Measurements from ENCODE around the gene CNNM2. TPM values are rescaled to one million over a fixed set of nuclear protein-coding genes. Genes with fewer than 3 reads are reported as not detected.

CNNM2 gene
- total RNA-seq, 1 experiment from 2014 or later: 23.1 TPM

DNA sequence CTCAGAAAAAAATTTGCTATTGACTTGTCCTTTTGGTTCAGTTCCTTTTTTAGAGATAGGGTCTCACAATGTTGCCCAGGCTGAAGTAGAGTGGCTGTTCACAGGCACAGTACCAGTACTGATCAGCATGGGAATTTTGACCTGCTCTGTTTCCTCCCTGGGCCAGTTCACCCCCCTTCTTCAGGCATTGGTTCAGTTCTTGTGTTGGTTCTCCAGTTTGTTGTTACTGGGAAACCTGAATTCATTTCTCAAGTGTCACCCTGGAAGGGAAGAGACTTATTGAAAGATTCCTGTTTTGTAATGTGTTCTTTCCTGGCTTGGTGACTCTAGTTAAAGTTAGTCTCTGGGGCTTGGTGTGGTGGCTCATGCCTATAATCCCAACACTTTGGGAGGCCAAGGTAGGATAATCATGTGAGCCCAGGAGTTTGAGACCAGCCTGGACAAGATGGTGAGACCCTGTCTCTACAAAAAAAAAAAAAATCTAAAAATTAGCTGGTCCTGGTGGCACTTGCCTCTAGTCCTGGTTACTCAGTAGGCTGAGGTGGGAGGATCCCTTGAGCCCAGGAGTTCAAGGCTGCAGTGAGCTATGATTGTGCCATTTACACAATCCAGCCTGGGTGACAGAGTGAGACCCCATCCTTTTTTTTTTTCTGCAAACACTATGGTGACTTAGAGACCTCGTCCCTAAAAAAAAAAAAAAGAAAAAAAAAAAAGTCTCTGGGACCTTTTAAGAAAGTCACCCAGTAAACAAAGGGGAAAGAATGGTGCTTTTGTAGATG lies 52.7 kb downstream of the CNNM2 start (continued):
- TF ChIP-seq, protein P1, sequence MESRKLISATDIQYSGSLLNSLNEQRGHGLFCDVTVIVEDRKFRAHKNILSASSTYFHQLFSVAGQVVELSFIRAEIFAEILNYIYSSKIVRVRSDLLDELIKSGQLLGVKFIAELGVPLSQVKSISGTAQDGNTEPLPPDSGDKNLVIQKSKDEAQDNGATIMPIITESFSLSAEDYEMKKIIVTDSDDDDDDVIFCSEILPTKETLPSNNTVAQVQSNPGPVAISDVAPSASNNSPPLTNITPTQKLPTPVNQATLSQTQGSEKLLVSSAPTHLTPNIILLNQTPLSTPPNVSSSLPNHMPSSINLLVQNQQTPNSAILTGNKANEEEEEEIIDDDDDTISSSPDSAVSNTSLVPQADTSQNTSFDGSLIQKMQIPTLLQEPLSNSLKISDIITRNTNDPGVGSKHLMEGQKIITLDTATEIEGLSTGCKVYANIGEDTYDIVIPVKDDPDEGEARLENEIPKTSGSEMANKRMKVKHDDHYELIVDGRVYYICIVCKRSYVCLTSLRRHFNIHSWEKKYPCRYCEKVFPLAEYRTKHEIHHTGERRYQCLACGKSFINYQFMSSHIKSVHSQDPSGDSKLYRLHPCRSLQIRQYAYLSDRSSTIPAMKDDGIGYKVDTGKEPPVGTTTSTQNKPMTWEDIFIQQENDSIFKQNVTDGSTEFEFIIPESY (IDR thresholded peaks at IDR 0.05; ENCODE audit: extremely low read depth, insufficient replicate concordance, low read length): no peak
- no peak for TF ChIP-seq CTCF (IDR thresholded peaks at IDR 0.05 in 2 of 3, conservative IDR thresholded peaks at IDR 0.05 in 1 of 3; ENCODE audit: borderline replicate concordance in 1 of 3, insufficient read depth in 1 of 3, low read depth in 2 of 3, low read length in 2 of 3)
- TF ChIP-seq YY1 (IDR thresholded peaks at IDR 0.05; ENCODE audit: extremely low read depth, insufficient replicate concordance, low read depth, low read length): no peak
- no peak for TF ChIP-seq JUND (IDR thresholded peaks at IDR 0.05)
- TF ChIP-seq TCF7L2 (IDR thresholded peaks at IDR 0.05; ENCODE audit: borderline replicate concordance, extremely low read depth, insufficient read depth, insufficient read length): no peak
- TF ChIP-seq ZNF274 (IDR thresholded peaks at IDR 0.05; ENCODE audit: low read depth, low read length): no peak
